ENCODE results near the gene RAB11FIP3.
A peak's percentile ranks its signal among the peaks of the same experiment; 100 is the strongest.

- TF ChIP-seq ZNF280B (CRISPR knock-in tag; IDR thresholded peaks at IDR 0.05; ENCODE audit: borderline replicate concordance) (no peak), CEBPB (IDR thresholded peaks at IDR 0.05; ENCODE audit: borderline replicate concordance, low read depth, low read length) (no peak), MAX (IDR thresholded peaks at IDR 0.05) (peak; percentile 50; the same call in 1 of the 2 replicates), BHLHE40 (IDR thresholded peaks at IDR 0.05; ENCODE audit: low read length) (no peak), ZFP37 (CRISPR knock-in tag; IDR thresholded peaks at IDR 0.05; ENCODE audit: borderline replicate concordance) (no peak), ZBTB39 (CRISPR knock-in tag; IDR thresholded peaks at IDR 0.05) (no peak), CERS6 (CRISPR knock-in tag; IDR thresholded peaks at IDR 0.05) (no peak), JUN (CRISPR knock-in tag; IDR thresholded peaks at IDR 0.05) (no peak), RAD21 (CRISPR knock-in tag; IDR thresholded peaks at IDR 0.05) (no peak), MAFK (conservative IDR thresholded peaks at IDR 0.05 in 1 of 2, IDR thresholded peaks at IDR 0.05 in 1 of 2; ENCODE audit: low read length in 2 of 2) (no peak)
Measured at GRCh38 chr16:560204-560700, 134.8 kb downstream of the RAB11FIP3 start, which contains the start of gene PRR35.
